GM12875 (cell line): Measurements from ENCODE around the gene SIX1.

ENCODE experiments used
- H3K4me3 ChIP-seq: one replicate; pipeline ENCODE4 v1.5.1; 2011; ENCODE audit warnings: low read depth, low read length, control low read depth
- TF ChIP-seq, protein P1 (sequence below): IDR thresholded peaks from 2 replicates; pipeline ENCODE4 v1.5.1; 2011; ENCODE audit warnings: low read depth, mild to moderate bottlenecking, control low read depth, inconsistent platforms, low read length, moderate library complexity, borderline replicate concordance; ENCODE audit not compliant: insufficient read depth

Gene SIX1

DNA sequence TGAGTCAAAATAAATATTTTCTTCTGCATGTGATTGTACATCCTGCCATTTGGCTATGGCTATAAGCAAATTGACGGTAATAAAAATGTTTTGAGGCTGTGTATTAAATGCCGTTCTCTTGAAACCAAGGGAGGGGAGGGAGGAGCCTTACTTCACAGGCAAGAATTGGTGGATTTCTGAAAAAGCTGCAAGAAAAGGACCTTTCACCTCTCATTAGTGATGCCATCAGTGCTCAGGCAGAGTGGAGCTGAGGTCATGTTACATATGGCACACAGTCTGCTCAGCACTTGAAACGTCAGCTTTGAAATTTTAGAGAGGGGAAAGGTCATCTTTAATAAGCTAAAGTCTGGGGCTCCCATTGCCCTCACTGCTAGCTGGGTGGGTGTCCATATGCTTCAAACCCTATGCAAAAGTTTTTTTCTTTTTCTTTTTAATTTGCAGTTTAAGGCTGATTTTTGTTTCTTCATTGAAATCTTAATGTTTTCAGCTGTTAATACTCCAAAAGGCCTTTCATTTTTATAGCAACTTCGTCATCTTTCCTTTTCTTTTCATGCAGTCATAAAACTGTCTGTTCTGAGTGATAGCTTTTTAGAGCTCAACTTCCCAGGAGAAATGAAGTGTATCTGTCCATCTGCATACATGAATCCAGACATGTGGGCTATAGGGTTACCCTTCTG lies 9.8 kb upstream of the SIX1 start:
- TF ChIP-seq, protein P1, sequence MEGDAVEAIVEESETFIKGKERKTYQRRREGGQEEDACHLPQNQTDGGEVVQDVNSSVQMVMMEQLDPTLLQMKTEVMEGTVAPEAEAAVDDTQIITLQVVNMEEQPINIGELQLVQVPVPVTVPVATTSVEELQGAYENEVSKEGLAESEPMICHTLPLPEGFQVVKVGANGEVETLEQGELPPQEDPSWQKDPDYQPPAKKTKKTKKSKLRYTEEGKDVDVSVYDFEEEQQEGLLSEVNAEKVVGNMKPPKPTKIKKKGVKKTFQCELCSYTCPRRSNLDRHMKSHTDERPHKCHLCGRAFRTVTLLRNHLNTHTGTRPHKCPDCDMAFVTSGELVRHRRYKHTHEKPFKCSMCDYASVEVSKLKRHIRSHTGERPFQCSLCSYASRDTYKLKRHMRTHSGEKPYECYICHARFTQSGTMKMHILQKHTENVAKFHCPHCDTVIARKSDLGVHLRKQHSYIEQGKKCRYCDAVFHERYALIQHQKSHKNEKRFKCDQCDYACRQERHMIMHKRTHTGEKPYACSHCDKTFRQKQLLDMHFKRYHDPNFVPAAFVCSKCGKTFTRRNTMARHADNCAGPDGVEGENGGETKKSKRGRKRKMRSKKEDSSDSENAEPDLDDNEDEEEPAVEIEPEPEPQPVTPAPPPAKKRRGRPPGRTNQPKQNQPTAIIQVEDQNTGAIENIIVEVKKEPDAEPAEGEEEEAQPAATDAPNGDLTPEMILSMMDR = no peak
- H3K4me3 ChIP-seq = no peak overlapping the region

DNA sequence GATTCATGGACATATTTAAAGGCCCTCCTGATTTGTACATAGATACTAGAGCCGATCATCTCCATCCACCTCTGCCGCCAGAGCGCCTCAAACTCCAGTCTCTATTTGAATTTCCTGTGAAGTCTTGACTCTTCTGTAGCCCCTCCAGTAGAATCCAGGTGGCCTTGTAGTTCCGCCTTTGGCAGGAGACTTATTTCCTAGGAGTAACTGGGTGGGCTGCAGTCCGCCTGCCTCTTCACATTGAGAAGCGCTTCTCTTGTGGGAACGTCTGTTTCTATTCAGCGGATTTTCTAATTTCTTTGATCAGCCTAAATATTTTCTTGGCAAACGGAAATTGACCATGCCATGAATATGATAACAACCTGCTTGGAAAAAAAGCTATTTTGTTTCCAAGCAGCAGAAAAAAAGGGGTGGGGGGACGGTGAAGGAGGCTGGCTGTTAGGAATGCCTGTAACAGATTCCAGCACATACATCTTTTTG lies 9.0 kb upstream of the SIX1 start:
- TF ChIP-seq, protein P1 = no peak
- no peak overlapping the region for H3K4me3 ChIP-seq

DNA sequence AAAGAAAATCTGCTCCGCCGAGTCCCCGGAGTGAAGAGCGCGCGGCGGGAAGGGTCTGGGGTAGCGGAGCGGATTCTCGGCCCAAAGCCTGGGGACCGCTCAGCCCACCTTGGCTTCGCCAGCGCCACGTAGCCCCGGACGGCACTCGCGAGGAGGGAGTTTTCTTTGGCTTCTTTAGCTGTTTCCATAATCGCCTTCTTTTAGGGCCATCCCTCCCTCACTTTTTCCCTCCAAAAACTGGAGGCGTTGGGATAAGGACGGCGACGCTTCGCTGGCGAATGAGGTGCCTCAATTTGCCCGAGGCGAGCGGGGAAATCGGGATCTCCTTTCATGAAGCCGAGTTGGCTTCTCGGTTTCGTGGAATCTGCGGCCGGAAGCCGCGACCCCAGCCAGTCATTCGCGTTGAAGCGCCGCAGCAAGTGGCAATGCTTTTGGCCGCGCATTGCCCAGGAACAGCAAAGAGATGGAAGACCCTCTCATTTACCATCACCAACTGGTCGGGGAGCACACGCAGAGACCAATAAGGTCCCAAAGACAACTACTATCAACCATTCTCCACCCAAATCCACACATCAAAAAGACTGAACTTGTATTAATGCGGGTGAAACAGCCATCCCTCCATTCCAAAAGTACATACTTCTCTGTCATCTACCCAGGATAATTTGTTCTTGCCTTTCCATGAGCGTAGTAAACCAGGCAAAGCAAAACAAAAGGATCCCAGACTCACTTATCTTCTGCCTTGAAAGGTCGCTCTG lies 8.4 kb upstream of the SIX1 start:
- H3K4me3 ChIP-seq = peak overlapping the region; percentile 87
- TF ChIP-seq, protein P1 = no peak

DNA sequence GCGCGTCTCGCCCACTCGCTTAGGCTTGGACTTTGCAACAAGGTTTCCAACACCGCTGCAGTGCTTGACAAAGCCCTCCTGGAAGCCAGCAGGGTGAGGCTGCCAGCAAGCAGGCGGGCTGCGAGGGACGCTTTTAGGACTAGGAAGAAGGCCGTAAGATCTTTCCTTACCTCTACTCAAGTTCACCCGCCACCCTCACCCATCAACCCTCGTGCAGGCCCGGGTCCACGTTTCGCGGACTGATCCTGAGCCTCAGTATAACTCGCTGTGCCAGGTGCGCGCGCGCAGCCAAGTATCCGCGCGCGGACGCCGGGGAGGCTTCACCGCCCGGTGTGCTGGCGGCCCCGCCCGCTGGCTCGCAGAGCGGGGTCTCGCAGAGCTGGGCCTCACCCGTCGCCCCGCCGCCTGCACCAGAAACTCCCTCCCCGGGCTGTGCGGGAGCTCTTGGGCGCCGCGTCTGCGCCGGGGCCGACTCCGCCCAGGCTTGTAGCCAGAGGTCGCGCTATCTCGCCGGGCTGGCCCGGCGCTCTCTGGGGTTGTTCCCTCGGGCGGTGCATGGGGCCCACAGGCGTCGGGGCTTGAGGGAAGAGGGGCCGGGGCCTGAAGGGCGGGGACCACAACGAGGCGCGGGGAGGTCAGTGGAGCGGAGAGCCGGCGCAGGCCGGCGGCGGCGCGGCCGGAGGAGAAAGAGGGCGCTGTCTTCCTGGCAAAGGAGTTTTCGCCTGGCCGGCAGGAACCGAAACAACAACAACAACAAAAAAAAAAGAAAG lies 7.6 kb upstream of the SIX1 start:
- peak overlapping the region; percentile 87 for H3K4me3 ChIP-seq
- TF ChIP-seq, protein P1 = peak; percentile 48; the same call in 1 of the 2 replicates

DNA sequence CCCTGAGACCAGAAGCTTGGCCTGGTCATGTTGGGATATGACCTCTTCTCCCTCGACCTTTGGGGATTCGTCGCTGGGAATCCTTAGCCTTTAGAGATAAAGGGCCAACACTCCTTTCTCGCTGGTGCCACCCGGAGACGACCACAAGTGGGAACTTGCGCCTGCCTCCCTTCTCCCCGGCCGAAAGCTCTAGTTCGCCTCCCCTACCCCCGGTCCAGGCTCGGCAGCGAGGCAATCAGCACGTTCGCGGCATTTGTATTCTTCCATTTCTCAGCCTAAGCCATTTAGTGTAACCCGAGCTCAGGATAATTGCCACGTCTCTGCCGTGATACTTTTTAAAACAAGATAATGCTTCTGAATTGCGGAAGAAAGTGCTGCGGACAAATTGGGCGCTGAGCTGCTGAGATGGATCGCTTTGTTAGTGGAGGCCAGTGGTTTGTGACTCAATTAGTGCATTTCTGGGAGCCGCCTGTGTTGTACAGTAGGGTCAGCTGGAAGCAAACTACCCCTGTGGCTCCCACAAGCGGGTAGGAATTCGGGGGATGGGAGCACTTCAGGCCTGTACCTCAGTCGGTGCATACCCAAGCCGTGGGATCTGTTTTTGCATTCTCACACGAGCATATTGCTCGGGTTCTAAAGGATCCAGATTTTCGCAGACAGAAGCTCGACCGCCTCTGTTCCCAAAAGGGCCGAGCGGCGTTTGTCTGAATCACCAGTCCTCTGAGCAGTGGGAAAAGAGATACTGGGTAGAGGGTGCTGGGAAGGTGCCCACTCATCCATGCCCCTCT lies 6.8 kb upstream of the SIX1 start:
- peak overlapping the region; percentile 87 for H3K4me3 ChIP-seq

DNA sequence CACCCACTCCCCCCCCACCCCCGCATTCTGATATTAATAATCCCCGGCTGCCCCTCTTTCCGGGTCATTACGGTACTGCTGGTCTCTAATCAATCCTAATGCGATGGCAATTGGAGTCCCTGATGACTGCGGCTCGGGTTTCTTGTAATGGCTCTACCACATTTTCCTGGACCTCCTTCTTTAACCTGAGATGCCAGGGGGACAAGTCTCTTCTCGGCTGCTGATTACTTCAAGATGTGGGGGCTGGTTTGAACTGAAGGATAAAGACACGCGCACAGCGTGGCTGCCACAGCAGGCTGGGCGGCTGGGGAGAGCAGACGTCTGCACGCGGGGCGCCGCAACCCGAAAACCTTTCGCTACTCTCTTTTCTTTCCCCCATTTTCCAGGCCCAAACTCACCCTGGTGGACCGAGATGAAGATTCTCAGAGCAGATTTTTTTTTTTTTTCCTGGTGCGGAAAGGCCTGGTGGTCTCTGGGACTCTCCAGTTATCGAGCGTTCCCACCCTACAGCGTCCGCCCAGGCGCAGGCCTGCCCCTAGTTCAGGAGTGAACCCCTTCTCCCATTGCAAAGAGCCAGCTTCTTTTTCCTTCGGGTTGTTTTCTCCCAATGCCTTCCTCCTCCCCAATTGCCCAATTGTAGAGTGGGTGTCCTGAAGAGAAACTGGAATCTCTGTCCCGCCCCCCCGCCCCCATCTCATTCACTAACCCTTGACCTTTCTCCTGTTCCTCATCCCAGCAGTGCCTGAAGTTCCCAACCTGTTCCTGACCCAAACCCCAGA lies 6.0 kb upstream of the SIX1 start:
- TF ChIP-seq, protein P1 = no peak
- H3K4me3 ChIP-seq = no peak overlapping the region

More for the DNA sequence above, 6.8 kb upstream of the SIX1 start:
- TF ChIP-seq, protein P1 = no peak
